HepG2 (cell line): ENCODE measurements around the gene PDS5B. TPM values are rescaled to one million over a fixed set of nuclear protein-coding genes. Genes with fewer than 3 reads are reported as not detected.

Experiments used
- ASH2L ChIP-seq: fragments of 300-600, 200-600 bp; sonication (generic); IDR thresholded peaks from 2 replicates; pipeline ENCODE4 v1.7.0; 2017; ENCODE audit warnings: low read depth, mild to moderate bottlenecking, moderate library complexity, mixed read lengths, low read length; ENCODE audit not compliant: insufficient read length
- GTF2F1 ChIP-seq: fragments of 150-350 bp; IDR thresholded peaks from 2 replicates; pipeline ENCODE4 v1.6.1; 2014; ENCODE audit warnings: low read length
- HCFC1 ChIP-seq: fragments of 150-350 bp; IDR thresholded peaks from 2 replicates; pipeline ENCODE4 v1.6.1; 2014; ENCODE audit warnings: low read depth, low read length
- MBD4 ChIP-seq: IDR thresholded peaks from 2 replicates; pipeline ENCODE4 v1.6.1; 2012; ENCODE audit warnings: low read length, inconsistent platforms, borderline replicate concordance
- MTA1 ChIP-seq: sonication (generic); formaldehyde crosslinking; IDR thresholded peaks from 2 replicates; pipeline ENCODE4 v1.4.0; 2020; ENCODE audit warnings: missing genetic modification reagents, mild to moderate bottlenecking, borderline replicate concordance
- RFX1 ChIP-seq: fragments of 450-650 bp; IDR thresholded peaks from 2 replicates; pipeline ENCODE4 v1.6.1; 2017
- SOX5 ChIP-seq: IDR thresholded peaks from 2 replicates; pipeline ENCODE4 v1.6.1; 2016; ENCODE audit warnings: borderline replicate concordance
- TRIM24 ChIP-seq: sonication (generic); formaldehyde crosslinking; IDR thresholded peaks from 2 replicates; pipeline ENCODE4 v1.8.0; 2022; ENCODE audit warnings: mild to moderate bottlenecking, missing genetic modification reagents
- ZFAT ChIP-seq: sonication (generic); formaldehyde crosslinking; conservative IDR thresholded peaks from 2 replicates; pipeline ENCODE4 v1.8.1; 2023; ENCODE audit warnings: missing genetic modification reagents, inconsistent platforms
- polyA plus RNA-seq, 8 experiments: library from polyadenylated mRNA; depleted of rRNA in 3 of 8; stranded (reverse) in 7 of 8; unstranded in 1 of 8; fragments of >200 nt; fragmentation: Illumina TruSeq in 4 of 8; extraction: Trizol in 4 of 8; gene quantifications; 2 replicates each; pipeline versions ENCODE4 v1.2.1 to v1.2.3, GENCODE V29; 2011 to 2016; ENCODE audit warnings: low read depth in 4 of 8, missing spikeins in 1 of 8, mixed read lengths in 1 of 8; ENCODE audit not compliant: insufficient read depth in 1 of 8
- total RNA-seq, 5 experiments: library from RNA; depleted of rRNA; stranded (reverse); fragments of >200 nt; fragmentation: Illumina TruSeq; extraction: Trizol; gene quantifications; 2 replicates each; pipeline ENCODE4 v1.2.3, GENCODE V29; 2016; ENCODE audit warnings: low read depth in 1 of 5
- TF ChIP-seq, protein P1 (sequence below), 2 experiments: fragments of 450-650 bp in 1 of 2; sonication (generic) in 1 of 2; formaldehyde crosslinking in 1 of 2; IDR thresholded peaks; 2 replicates each; pipeline versions ENCODE4 v1.6.1 to v1.8.0; 2016 to 2022; ENCODE audit warnings: antibody characterized with exemption in 1 of 2, mild to moderate bottlenecking in 1 of 2, missing genetic modification reagents in 1 of 2
- TF ChIP-seq, protein P2 (sequence below): sonication (generic); formaldehyde crosslinking; IDR thresholded peaks from 2 replicates; pipeline ENCODE4 v1.4.0; 2020; ENCODE audit warnings: missing genetic modification reagents
- TF ChIP-seq, protein P3 (sequence below): sonication (generic); formaldehyde crosslinking; IDR thresholded peaks from 2 replicates; pipeline ENCODE4 v1.4.0; 2020; ENCODE audit warnings: missing genetic modification reagents, low read depth, mild to moderate bottlenecking, borderline replicate concordance
- TF ChIP-seq, protein P4 (sequence below): fragments of 450-650 bp; IDR thresholded peaks from 2 replicates; pipeline ENCODE4 v1.6.1; 2017
- TF ChIP-seq, protein P5 (sequence below): IDR thresholded peaks from 2 replicates; pipeline ENCODE4 v1.6.1; 2016; ENCODE audit warnings: low read depth

The PDS5B gene
- total and polyA plus RNA-seq, 2 of the 13 experiments (the other 11 are each of a cell fraction or from before 2014, with no cell fraction given): 5.8 to 24.6 TPM

DNA sequence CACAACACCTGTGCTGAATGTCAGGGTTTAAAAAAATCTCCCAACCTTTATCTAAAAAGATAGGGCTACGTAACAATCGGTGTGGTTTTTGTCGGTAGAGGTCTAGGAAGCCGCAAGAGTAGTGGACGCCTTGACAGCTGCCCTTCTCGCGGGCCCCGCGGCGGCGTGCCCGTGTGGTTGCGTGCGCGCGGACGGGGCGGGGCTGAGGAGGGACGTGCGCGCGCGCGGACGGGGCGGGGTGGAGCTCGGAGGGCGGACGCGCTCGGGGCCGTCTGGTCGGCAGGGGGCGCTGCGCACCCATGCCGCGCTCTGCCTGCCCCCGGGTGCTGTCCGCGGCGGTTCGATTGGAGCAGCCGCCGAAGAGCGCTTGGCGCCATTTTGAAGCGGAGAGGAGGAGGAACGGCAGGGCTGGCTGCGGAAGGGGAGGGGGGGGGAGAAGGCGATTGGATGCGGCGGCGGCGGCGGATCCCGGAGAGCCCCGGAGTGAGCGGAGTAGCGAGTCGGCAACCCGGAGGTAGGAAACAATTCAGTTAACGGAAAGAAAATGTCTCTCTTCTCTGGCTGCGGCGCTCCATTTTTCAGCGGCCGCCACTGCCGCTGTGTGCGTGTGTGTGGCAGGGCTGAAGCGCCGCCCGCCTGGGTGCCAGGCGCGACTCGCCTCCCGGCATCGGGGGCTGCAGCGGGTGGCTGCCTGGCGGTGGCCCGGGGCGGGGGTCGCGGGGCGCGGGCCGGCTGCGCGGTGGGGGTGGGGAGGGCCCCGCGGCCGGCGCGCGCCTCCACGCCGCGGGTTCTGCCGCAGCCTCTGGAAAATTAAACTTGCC is at the start of gene PDS5B (continued):
- TF ChIP-seq, protein P1, sequence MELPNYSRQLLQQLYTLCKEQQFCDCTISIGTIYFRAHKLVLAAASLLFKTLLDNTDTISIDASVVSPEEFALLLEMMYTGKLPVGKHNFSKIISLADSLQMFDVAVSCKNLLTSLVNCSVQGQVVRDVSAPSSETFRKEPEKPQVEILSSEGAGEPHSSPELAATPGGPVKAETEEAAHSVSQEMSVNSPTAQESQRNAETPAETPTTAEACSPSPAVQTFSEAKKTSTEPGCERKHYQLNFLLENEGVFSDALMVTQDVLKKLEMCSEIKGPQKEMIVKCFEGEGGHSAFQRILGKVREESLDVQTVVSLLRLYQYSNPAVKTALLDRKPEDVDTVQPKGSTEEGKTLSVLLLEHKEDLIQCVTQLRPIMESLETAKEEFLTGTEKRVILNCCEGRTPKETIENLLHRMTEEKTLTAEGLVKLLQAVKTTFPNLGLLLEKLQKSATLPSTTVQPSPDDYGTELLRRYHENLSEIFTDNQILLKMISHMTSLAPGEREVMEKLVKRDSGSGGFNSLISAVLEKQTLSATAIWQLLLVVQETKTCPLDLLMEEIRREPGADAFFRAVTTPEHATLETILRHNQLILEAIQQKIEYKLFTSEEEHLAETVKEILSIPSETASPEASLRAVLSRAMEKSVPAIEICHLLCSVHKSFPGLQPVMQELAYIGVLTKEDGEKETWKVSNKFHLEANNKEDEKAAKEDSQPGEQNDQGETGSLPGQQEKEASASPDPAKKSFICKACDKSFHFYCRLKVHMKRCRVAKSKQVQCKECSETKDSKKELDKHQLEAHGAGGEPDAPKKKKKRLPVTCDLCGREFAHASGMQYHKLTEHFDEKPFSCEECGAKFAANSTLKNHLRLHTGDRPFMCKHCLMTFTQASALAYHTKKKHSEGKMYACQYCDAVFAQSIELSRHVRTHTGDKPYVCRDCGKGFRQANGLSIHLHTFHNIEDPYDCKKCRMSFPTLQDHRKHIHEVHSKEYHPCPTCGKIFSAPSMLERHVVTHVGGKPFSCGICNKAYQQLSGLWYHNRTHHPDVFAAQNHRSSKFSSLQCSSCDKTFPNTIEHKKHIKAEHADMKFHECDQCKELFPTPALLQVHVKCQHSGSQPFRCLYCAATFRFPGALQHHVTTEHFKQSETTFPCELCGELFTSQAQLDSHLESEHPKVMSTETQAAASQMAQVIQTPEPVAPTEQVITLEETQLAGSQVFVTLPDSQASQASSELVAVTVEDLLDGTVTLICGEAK (IDR thresholded peaks at IDR 0.05): no peak
- TF ChIP-seq, protein P1 (CRISPR knock-in tag; IDR thresholded peaks at IDR 0.05): peak; percentile 23; the same call in 1 of the 2 replicates
- TF ChIP-seq, protein P2, sequence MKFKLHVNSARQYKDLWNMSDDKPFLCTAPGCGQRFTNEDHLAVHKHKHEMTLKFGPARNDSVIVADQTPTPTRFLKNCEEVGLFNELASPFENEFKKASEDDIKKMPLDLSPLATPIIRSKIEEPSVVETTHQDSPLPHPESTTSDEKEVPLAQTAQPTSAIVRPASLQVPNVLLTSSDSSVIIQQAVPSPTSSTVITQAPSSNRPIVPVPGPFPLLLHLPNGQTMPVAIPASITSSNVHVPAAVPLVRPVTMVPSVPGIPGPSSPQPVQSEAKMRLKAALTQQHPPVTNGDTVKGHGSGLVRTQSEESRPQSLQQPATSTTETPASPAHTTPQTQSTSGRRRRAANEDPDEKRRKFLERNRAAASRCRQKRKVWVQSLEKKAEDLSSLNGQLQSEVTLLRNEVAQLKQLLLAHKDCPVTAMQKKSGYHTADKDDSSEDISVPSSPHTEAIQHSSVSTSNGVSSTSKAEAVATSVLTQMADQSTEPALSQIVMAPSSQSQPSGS (CRISPR knock-in tag): 0 out of 2 replicates have a peak, but pooled peaks have one; percentile 18
- no peak for TF ChIP-seq RFX1
- no peak; the same call in 1 of the 2 replicates for TF ChIP-seq SOX5 (CRISPR knock-in tag)
- 0 out of 2 replicates have a peak, but pooled peaks have one; percentile 66 for TF ChIP-seq MTA1 (CRISPR knock-in tag)
- TF ChIP-seq GTF2F1: no peak
- TF ChIP-seq TRIM24 (CRISPR knock-in tag): no peak
- TF ChIP-seq, protein P3, sequence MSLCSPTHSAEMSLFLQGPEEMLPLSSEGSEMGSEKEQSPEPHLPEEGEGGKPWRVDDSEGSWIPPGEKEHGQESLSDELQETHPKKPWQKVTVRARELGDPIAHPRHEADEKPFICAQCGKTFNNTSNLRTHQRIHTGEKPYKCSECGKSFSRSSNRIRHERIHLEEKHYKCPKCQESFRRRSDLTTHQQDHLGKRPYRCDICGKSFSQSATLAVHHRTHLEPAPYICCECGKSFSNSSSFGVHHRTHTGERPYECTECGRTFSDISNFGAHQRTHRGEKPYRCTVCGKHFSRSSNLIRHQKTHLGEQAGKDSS (CRISPR knock-in tag): peak; percentile 79; the same call in 1 of the 2 replicates
- TF ChIP-seq, protein P4, sequence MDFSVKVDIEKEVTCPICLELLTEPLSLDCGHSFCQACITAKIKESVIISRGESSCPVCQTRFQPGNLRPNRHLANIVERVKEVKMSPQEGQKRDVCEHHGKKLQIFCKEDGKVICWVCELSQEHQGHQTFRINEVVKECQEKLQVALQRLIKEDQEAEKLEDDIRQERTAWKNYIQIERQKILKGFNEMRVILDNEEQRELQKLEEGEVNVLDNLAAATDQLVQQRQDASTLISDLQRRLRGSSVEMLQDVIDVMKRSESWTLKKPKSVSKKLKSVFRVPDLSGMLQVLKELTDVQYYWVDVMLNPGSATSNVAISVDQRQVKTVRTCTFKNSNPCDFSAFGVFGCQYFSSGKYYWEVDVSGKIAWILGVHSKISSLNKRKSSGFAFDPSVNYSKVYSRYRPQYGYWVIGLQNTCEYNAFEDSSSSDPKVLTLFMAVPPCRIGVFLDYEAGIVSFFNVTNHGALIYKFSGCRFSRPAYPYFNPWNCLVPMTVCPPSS: no peak
- peak; percentile 49 for TF ChIP-seq HCFC1
- TF ChIP-seq, protein P5, sequence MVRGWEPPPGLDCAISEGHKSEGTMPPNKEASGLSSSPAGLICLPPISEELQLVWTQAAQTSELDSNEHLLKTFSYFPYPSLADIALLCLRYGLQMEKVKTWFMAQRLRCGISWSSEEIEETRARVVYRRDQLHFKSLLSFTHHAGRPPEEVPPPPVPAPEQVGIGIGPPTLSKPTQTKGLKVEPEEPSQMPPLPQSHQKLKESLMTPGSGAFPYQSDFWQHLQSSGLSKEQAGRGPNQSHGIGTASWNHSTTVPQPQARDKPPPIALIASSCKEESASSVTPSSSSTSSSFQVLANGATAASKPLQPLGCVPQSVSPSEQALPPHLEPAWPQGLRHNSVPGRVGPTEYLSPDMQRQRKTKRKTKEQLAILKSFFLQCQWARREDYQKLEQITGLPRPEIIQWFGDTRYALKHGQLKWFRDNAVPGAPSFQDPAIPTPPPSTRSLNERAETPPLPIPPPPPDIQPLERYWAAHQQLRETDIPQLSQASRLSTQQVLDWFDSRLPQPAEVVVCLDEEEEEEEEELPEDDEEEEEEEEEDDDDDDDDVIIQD (CRISPR knock-in tag): peak; percentile 73; the same call in 1 of the 2 replicates
- peak; percentile 82 for TF ChIP-seq ASH2L
- no peak for TF ChIP-seq ZFAT
- no peak for TF ChIP-seq MBD4
